Upper lobe of left lung (tissue), 6 donors: ENCODE measurements around the gene PSMC1. TPM values are rescaled to one million over a fixed set of nuclear protein-coding genes. Genes with fewer than 3 reads are reported as not detected.
A peak's percentile ranks its signal among the peaks of the same experiment; 100 is the strongest.

ENCODE experiments used
- ATAC-seq, 2 donors: fragments of 200-7000 bp; cut with Tn5 transposase; one replicate each; pipeline ENCODE4 v1.9.1; 2022; ENCODE audit warnings: mild to moderate bottlenecking in 2 of 2, moderate library complexity in 2 of 2; ENCODE audit not compliant: low FRiP score in 2 of 2
- DNase-seq, 2 donors: peaks; one replicate each; pipeline ENCODE4 v3.0.0-alpha.2; 2019 to 2020
- H3K27ac ChIP-seq, 4 donors: fragments of 200-600 bp; sonication (generic); one replicate each; pipeline ENCODE4 v1.5.1; 2016 to 2019
- H3K27me3 ChIP-seq, 4 donors: fragments of 200-600 bp; sonication (generic); one replicate each; pipeline ENCODE4 v1.5.1; 2017 to 2019
- H3K36me3 ChIP-seq, 4 donors: fragments of 200-600 bp; sonication (generic); one replicate each; pipeline ENCODE4 v1.5.1; 2016 to 2019
- H3K4me1 ChIP-seq, 4 donors: fragments of 200-600 bp; sonication (generic); one replicate each; pipeline ENCODE4 v1.5.1; 2018 to 2019
- H3K4me3 ChIP-seq, 4 donors: fragments of 200-600 bp; sonication (generic); one replicate each; pipeline ENCODE4 v1.5.1; 2017 to 2019; ENCODE audit warnings: mild to moderate bottlenecking in 2 of 4, moderate library complexity in 1 of 4
- H3K9me3 ChIP-seq, 4 donors: fragments of 200-600 bp; sonication (generic); one replicate each; pipeline ENCODE4 v1.5.1; 2018 to 2019
- CTCF ChIP-seq, 6 experiments: fragments of 450-650 bp in 4 of 6; fragments of 200-600 bp in 2 of 6; sonication (generic) in 2 of 6; IDR thresholded peaks; one replicate each; pipeline ENCODE4 v1.5.1; 2016 to 2019; ENCODE audit warnings: antibody characterized with exemption in 6 of 6
- EP300 ChIP-seq, 4 donors: sonication (generic); formaldehyde crosslinking; IDR thresholded peaks; one replicate each; pipeline ENCODE4 v1.5.1; 2017; ENCODE audit warnings: antibody characterized with exemption in 4 of 4, control low read depth in 2 of 4
- POLR2A ChIP-seq, 4 donors: fragments of 450-650 bp; IDR thresholded peaks; one replicate each; pipeline ENCODE4 v1.5.1; 2016 to 2017; ENCODE audit warnings: antibody characterized with exemption in 4 of 4, mild to moderate bottlenecking in 2 of 4
- POLR2AphosphoS5 ChIP-seq, 2 donors: sonication (generic); formaldehyde crosslinking; IDR thresholded peaks; one replicate each; pipeline ENCODE4 v1.5.1; 2017; ENCODE audit warnings: antibody characterized with exemption in 2 of 2
- WGBS, 2 donors: methylation state at CpG; one replicate each; pipeline ENCODE4 v1.1.5; 2017 to 2018; 5-methylcytosine and 5-hydroxymethylcytosine counted together
- total RNA-seq, 6 donors: library from RNA; depleted of rRNA in 4 of 6; stranded (reverse); fragments of >200 nt in 4 of 6; gene quantifications; one replicate each; pipeline versions ENCODE4 v1.1.0 to v1.2.1, GENCODE V29; 2016 to 2021
- donor health status: DM: no; HTN: no; CAD: no; lungs with moderate emphysema.
- donor health status: DM: no; HTN: yes; CAD: no; lungs with severe emphysema.

Gene PSMC1
- total RNA-seq, 6 donors from 2014 or later = 29.3 to 101 (median 72.7) TPM

GRCh38 chr14:90300611-90301047 lies 44.3 kb downstream of the PSMC1 start:
- no peak for DNase-seq
- no peaks in the 10 kb centered on the region for H3K27me3 ChIP-seq
- TF ChIP-seq EP300 (IDR thresholded peaks at IDR 0.05) (no peak), POLR2AphosphoS5 (IDR thresholded peaks at IDR 0.05) (no peak), POLR2A (IDR thresholded peaks at IDR 0.05) (no peak), CTCF (IDR thresholded peaks at IDR 0.05) (no peak)
- 73 to 86% methylated on average over 2 of the region's 2 CpGs for WGBS, 2 donors
- H3K27ac ChIP-seq = peak overlapping the region in 2 of 4 donors; percentile 28 to 64
- peaks cover 3 to 49% (median 22%) of the 10 kb centered on the region in 4 donors for H3K36me3 ChIP-seq
- no peak overlapping the region for H3K4me3 ChIP-seq
- H3K9me3 ChIP-seq = no peaks in the 10 kb centered on the region
- no peak for ATAC-seq
- peaks cover 0 to 15% (median 0%) of the 10 kb centered on the region in 4 donors for H3K4me1 ChIP-seq

- Histone ChIP-seq H3K9me3 (no peaks in the 10 kb centered on the region), H3K4me3 (no peak overlapping the region), H3K4me1 (peaks cover 0 to 15% (median 0%) of the 10 kb centered on the region in 4 donors), H3K27ac (peak overlapping the region in 2 of 4 donors; percentile 28 to 64), H3K27me3 (no peaks in the 10 kb centered on the region), H3K36me3 (peaks cover 5 to 49% (median 21%) of the 10 kb centered on the region in 4 donors)
- no peak for TF ChIP-seq POLR2A (IDR thresholded peaks at IDR 0.05)
- TF ChIP-seq CTCF (IDR thresholded peaks at IDR 0.05) = no peak
- no peak for TF ChIP-seq EP300 (IDR thresholded peaks at IDR 0.05)
- TF ChIP-seq POLR2AphosphoS5 (IDR thresholded peaks at IDR 0.05) = no peak
- ATAC-seq (no peak), DNase-seq (no peak)
- 82 to 88% methylated on average over 6 of the region's 6 CpGs for WGBS, 2 donors
Measured at GRCh38 chr14:90301122-90301521, 44.8 kb downstream of the PSMC1 start.

GRCh38 chr14:90301668-90302090 lies 45.3 kb downstream of the PSMC1 start:
- peaks cover 5 to 45% (median 16%) of the 10 kb centered on the region in 4 donors for H3K36me3 ChIP-seq
- H3K9me3 ChIP-seq = no peaks in the 10 kb centered on the region
- no peak for TF ChIP-seq EP300 (IDR thresholded peaks at IDR 0.05)
- TF ChIP-seq CTCF (IDR thresholded peaks at IDR 0.05) = peak in 5 of 6 experiments; percentile 31 to 53 (median 41)
- H3K4me1 ChIP-seq = peaks cover 0 to 15% (median 0%) of the 10 kb centered on the region in 4 donors
- DNase-seq = no peak
- 62 to 67% methylated on average over 5 of the region's 5 CpGs for WGBS, 2 donors
- no peak overlapping the region for H3K4me3 ChIP-seq
- H3K27me3 ChIP-seq = no peaks in the 10 kb centered on the region
- H3K27ac ChIP-seq = peak overlapping the region in 1 of 4 donors; percentile 64
- peak in 1 of 2 donors; percentile 59 for ATAC-seq

GRCh38 chr14:90302529-90303303 lies 46.4 kb downstream of the PSMC1 start:
- H3K27ac ChIP-seq = no peak overlapping the region

More at GRCh38 chr14:90302529-90303303, 46.4 kb downstream of the PSMC1 start:
- TF ChIP-seq POLR2A (IDR thresholded peaks at IDR 0.05) (no peak), EP300 (IDR thresholded peaks at IDR 0.05) (no peak), CTCF (IDR thresholded peaks at IDR 0.05) (no peak), POLR2AphosphoS5 (IDR thresholded peaks at IDR 0.05) (no peak)
- WGBS, 2 donors = 87% methylated on average over 10 of the region's 10 CpGs
- no peaks in the 10 kb centered on the region for H3K27me3 ChIP-seq
- peaks cover 0 to 15% (median 0%) of the 10 kb centered on the region in 4 donors for H3K4me1 ChIP-seq
- H3K4me3 ChIP-seq = no peak overlapping the region
- no peak for DNase-seq
- no peaks in the 10 kb centered on the region for H3K9me3 ChIP-seq
- ATAC-seq = no peak
- H3K36me3 ChIP-seq = peaks cover 5 to 43% (median 15%) of the 10 kb centered on the region in 4 donors
